OCI-LY3 (cell line): ENCODE measurements around the gene LY6G6F.

Experiments
- H2AFZ ChIP-seq: fragments of 200-600, 300-600 bp; shearing (Covaris generic); 2 replicates; pipeline ENCODE4 v1.6.0; 2014; ENCODE audit warnings: antibody characterized with exemption, low read depth, low read length
- H3K27ac ChIP-seq: fragments of 200-600, 300-600 bp; sonication (generic); 2 replicates; pipeline ENCODE4 v1.5.1; 2014; ENCODE audit warnings: mild to moderate bottlenecking, low read length, moderate library complexity, mixed read lengths
- H3K27me3 ChIP-seq: fragments of 200-600, 300-600 bp; sonication (generic); 2 replicates; pipeline ENCODE4 v1.6.1; 2014; ENCODE audit warnings: low read depth, low read length, mixed read lengths
- H3K36me3 ChIP-seq: fragments of 200-600, 300-600 bp; sonication (generic); replicated peaks from 2 replicates; pipeline ENCODE3; 2014; ENCODE audit warnings: low read depth, low read length, mixed read lengths
- H3K4me1 ChIP-seq: fragments of 300-600, 200-600 bp; sonication (generic); 2 replicates; pipeline ENCODE4 v1.6.1; 2014; ENCODE audit warnings: low read length, mixed read lengths
- H3K4me2 ChIP-seq: fragments of 200-600, 300-600 bp; sonication (generic); 2 replicates; pipeline ENCODE4 v1.6.1; 2014; ENCODE audit warnings: low read length, mixed read lengths
- H3K4me3 ChIP-seq: fragments of 300-600, 200-600 bp; sonication (generic); 2 replicates; pipeline ENCODE4 v1.5.1; 2014; ENCODE audit warnings: antibody characterized with exemption, mild to moderate bottlenecking, low read length, moderate library complexity
- H3K79me2 ChIP-seq: fragments of 300-600, 200-600 bp; shearing (Covaris generic); 2 replicates; pipeline ENCODE4 v1.6.1; 2014; ENCODE audit warnings: mild to moderate bottlenecking, low read length, mixed read lengths
- H3K9ac ChIP-seq: fragments of 300-600, 200-600 bp; shearing (Covaris generic); 2 replicates; pipeline ENCODE4 v1.6.0; 2014; ENCODE audit warnings: mild to moderate bottlenecking, low read length, moderate library complexity
- H3K9me3 ChIP-seq: fragments of 200-600, 300-600 bp; shearing (Covaris generic); 2 replicates; pipeline ENCODE4 v1.6.1; 2014; ENCODE audit warnings: low read length, mixed read lengths; ENCODE audit not compliant: insufficient read depth
- H4K20me1 ChIP-seq: fragments of 200-600, 300-600 bp; sonication (generic); 2 replicates; pipeline ENCODE4 v1.6.1; 2016; ENCODE audit warnings: low read length, mixed read lengths; ENCODE audit not compliant: insufficient read depth
- EZH2phosphoT487 ChIP-seq: fragments of 200-600 bp; shearing (Covaris generic); IDR thresholded peaks from 2 replicates; pipeline ENCODE4 v1.6.1; 2018; ENCODE audit warnings: antibody characterized with exemption, mixed run types, low read depth
- TF ChIP-seq, protein P1 (sequence below): fragments of 200-600, 300-600 bp; sonication (generic); IDR thresholded peaks from 2 replicates; pipeline ENCODE4 v1.5.1; 2014; ENCODE audit warnings: antibody characterized with exemption, low read length, low read depth

Gene LY6G6F

DNA sequence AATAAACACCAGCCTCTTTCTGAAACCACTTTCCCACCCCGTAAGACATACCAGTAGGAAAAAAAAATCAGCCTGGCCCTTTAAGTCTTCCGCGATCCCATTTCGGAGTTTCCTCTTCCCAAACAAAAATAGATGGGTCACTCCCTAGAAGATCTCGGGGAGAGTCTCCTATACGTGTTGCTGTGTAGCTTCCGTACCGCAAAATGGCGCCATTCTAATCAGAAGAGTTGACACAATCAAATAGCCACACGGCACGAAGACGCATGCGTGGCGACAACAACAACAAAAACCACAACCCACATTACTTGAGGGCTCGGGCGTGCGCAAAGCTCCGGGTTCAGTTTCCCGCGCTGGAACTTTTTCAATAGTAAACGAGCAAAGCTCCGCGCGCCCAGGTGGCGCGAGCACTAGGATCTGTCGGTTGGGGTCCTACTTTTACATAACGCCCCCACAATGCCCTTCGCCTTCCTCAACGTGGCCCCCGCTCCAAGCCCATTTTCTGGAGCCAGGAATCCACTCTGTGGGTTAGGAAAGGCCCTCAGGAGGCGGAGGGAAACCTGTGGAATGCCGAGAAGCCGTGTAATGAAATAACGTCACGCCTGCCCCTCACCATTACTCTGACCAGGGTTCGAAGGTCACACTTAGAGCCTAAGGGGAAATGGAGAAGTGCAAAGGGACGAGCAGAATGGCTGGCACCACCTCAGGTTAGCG lies 41.7 kb upstream of the LY6G6F start, which contains the start of gene GPANK1:
Gene GPANK1 (minus strand): TSS at position 208 of the 711 bp plus-strand sequence. CDS start 519 bp downstream, outside the sequence.
- H3K27ac ChIP-seq: peak within 1 kb of the TSS; percentile 98

DNA sequence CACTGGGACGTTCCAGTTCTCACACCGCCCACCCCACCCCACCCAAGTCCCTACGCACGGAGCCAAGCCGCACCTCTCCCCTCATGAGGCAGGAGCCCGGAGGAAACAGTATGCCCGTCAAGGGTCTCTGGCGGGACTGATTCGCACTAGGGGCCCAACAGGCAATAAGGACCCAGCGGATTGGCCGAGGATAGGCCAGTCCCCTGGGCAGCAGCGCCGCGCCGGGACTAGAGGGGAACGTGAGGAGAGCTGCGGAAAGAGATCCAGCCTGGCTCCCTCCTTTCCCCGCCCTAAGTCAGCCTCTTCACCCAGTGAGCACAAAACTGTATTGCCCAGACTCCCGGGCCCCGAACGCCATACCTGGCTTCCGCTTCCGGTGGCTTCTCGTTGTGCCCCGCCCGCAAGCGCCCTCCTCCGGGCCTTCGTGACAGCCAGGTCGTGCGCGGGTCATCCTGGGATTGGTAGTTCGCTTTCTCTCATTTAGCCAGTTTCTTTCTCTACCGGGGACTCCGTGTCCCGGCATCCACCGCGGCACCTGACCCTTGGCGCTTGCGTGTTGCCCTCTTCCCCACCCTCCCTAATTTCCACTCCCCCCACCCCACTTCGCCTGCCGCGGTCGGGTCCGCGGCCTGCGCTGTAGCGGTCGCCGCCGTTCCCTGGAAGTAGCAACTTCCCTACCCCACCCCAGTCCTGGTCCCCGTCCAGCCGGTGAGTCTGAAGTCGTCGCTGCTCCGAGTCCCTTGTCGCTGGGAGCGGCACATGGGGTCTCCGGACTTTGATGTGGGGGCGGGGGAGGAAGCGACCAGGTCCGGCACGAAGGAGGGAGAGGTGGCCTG lies 40.9 kb upstream of the LY6G6F start, which contains the start of gene CSNK2B:
Gene CSNK2B (plus strand): TSS at position 580 of the 836 bp plus-strand sequence. CDS start 752 bp downstream, outside the sequence.
- peak within 1 kb of the TSS; percentile 98 for H3K27ac ChIP-seq
- H2AFZ ChIP-seq: peak within 1 kb of the TSS; percentile 54; the same call in 1 of the 2 replicates
- H3K4me3 ChIP-seq: peak within 1 kb of the TSS; percentile 100
- H3K9me3 ChIP-seq: peaks cover 3% of the 10 kb centered on the region; the same call in 1 of the 2 replicates
- peaks cover 29% of the 10 kb centered on the region for H3K4me1 ChIP-seq
- H4K20me1 ChIP-seq: no peaks in the 10 kb centered on the region
- no peak for TF ChIP-seq EZH2phosphoT487
- TF ChIP-seq, protein P1, sequence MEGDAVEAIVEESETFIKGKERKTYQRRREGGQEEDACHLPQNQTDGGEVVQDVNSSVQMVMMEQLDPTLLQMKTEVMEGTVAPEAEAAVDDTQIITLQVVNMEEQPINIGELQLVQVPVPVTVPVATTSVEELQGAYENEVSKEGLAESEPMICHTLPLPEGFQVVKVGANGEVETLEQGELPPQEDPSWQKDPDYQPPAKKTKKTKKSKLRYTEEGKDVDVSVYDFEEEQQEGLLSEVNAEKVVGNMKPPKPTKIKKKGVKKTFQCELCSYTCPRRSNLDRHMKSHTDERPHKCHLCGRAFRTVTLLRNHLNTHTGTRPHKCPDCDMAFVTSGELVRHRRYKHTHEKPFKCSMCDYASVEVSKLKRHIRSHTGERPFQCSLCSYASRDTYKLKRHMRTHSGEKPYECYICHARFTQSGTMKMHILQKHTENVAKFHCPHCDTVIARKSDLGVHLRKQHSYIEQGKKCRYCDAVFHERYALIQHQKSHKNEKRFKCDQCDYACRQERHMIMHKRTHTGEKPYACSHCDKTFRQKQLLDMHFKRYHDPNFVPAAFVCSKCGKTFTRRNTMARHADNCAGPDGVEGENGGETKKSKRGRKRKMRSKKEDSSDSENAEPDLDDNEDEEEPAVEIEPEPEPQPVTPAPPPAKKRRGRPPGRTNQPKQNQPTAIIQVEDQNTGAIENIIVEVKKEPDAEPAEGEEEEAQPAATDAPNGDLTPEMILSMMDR: no peak
- H3K4me2 ChIP-seq: peak within 1 kb of the TSS; percentile 96
- peaks cover 37% of the 10 kb centered on the region for H3K36me3 ChIP-seq
- H3K9ac ChIP-seq: peak within 1 kb of the TSS; percentile 100
- H3K27me3 ChIP-seq: no peaks in the 10 kb centered on the region
- peaks cover 42% of the 10 kb centered on the region for H3K79me2 ChIP-seq

More for the DNA sequence above, 41.7 kb upstream of the LY6G6F start, which contains the start of gene GPANK1:
- Histone ChIP-seq H3K27me3 (no peaks in the 10 kb centered on the region), H3K9ac (peak within 1 kb of the TSS; percentile 100), H2AFZ (peak within 1 kb of the TSS; percentile 54; the same call in 1 of the 2 replicates), H3K4me3 (peak within 1 kb of the TSS; percentile 100), H3K9me3 (peaks cover 3% of the 10 kb centered on the region; the same call in 1 of the 2 replicates), H3K36me3 (peaks cover 34% of the 10 kb centered on the region), H3K4me2 (peak within 1 kb of the TSS; percentile 96), H3K79me2 (peaks cover 48% of the 10 kb centered on the region), H3K4me1 (peaks cover 30% of the 10 kb centered on the region), H4K20me1 (no peaks in the 10 kb centered on the region)
- no peak for TF ChIP-seq EZH2phosphoT487
- TF ChIP-seq, protein P1: no peak

DNA sequence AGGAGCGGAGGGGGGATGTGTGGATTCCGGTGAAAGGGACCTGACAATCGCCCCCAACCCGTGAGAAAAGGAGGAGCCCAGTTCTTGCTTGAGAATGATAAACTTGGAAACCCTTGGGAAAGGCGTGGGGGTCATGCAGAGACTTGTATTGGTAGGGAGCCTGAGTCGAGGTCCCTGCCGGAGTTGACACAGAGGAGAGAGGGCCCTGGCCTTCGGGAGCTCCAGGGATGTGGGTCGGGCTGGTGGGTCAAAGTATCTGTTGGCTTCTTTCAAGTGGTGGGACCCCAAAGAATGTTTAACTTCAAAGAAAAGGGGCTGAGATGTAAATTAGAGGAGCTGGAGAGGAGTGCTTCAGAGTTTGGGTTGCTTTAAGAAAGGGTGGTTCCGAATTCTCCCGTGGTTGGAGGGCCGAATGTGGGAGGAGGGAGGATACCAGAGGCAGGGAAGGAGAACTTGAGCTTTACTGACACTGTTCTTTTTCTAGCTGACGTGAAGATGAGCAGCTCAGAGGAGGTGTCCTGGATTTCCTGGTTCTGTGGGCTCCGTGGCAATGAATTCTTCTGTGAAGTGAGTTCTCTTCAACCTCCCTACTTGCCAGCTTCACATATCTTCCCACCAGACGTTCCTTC lies 40.2 kb upstream of the LY6G6F start:
- peaks cover 38% of the 10 kb centered on the region for H3K36me3 ChIP-seq
- no peaks in the 10 kb centered on the region for H3K27me3 ChIP-seq
- peak overlapping the region; percentile 100 for H3K4me3 ChIP-seq
- H4K20me1 ChIP-seq: no peaks in the 10 kb centered on the region
- H2AFZ ChIP-seq: no peak overlapping the region
- TF ChIP-seq EZH2phosphoT487: no peak
- TF ChIP-seq, protein P1: no peak
- peaks cover 3% of the 10 kb centered on the region; the same call in 1 of the 2 replicates for H3K9me3 ChIP-seq
- H3K27ac ChIP-seq: peak overlapping the region; percentile 59
- H3K9ac ChIP-seq: peak overlapping the region; percentile 89
- peak overlapping the region; percentile 93 for H3K4me2 ChIP-seq
- peaks cover 42% of the 10 kb centered on the region for H3K79me2 ChIP-seq
- peaks cover 23% of the 10 kb centered on the region for H3K4me1 ChIP-seq
